Iris pigment epithelial cell (primary cell): Measurements from ENCODE around the gene HMX1.

Experiments
- DNase-seq: peaks from one replicate; pipeline ENCODE4 v3.0.0-alpha.2; 2011; ENCODE audit warnings: low read depth

Gene HMX1

DNA sequence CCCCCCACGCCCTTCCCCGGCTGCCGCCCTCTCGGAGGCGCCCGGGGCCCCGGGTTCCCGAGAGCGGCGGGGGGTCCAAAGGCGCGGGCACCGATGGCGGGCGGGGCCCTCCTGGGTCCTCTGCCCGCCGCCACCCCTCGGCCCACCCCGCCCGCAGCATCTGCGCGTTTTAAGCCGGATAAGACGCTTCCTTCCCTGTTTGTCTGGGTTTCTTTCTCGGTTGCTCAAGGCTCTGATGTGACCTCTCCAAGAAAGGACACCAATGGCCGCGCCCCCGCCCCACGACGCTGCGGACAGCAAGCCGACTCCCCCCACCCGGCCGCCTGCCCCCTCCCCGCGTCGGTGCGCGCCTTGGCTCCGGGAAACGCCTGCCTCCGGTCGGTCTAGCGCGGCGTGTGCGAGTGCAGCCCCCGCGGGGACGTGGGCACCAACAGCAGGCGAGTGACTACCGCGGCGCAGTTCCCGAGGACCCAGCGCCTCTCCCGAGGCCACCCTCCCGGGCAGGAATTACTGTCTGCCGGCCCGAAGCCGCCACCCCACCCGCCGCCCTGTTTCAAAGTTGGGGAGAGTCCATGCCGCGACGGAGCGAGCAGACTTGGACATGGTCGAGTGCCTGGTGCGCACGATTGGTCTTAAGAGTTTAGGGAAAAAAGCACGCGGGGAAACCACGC, 21.1 kb upstream of the HMX1 start:
- DNase-seq: peak; percentile 11

DNA sequence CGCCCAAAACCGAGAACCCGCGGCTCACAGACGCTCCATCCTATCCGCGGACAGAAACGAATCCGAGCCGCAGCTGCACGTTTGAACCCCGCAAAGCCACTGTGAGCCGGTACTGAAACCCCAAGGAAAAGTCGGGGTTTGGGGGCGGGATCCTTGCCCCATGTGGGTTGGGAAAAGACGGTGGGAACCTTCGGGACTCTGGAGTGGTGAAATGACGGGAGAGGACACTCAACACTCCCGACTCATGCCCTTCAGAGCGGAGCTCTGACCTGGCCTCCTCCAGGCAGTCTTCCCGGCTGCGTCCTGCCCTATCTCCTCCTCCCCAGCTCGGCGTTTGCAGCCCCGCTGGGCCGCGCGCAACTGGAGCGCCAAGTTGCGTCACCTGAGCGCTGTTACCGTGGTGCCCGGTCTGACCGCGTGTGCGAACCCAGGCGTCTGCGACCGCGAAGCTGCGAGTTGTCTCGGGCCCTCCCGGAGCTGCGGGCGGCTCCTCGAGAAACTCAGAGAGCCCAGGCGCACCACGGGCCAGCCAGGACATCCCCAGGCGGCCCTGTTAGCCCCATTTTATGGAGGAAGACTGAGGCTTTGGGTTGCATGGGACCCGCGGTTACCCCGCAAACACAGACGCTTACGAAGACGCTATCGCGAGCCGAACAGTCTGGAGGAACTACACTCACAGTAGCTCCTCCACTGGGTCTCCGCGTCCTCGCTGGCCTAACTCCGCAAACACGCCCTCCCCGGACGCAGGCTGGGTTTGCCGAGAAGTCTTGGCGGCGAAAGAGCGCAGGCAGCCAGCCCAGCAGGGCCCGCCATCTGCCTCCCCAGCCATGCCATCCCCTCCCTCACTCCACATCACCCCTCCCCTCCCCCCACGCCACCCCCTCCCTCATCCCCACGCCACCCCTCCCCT, 20.3 kb upstream of the HMX1 start:
- no peak for DNase-seq

DNA sequence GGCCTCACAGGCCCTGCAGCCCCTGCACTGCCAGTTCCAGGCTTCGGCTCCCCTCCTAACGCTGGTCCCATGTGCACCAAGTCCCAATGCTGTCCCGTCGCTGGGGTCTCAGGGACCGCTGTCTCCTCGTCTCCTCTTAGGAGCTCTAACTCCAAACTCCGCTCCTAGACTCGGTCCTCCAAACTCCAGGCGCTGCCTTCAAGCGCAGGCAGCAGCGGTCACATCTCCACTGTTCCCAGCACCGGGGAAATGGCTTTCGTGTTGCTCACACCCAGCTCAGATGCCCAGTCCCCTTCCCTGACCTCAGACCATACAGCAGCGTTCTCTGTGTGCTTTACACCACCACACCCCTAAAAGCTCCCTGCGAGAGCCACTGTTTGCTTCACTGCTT, 19.6 kb upstream of the HMX1 start:
- DNase-seq: no peak

DNA sequence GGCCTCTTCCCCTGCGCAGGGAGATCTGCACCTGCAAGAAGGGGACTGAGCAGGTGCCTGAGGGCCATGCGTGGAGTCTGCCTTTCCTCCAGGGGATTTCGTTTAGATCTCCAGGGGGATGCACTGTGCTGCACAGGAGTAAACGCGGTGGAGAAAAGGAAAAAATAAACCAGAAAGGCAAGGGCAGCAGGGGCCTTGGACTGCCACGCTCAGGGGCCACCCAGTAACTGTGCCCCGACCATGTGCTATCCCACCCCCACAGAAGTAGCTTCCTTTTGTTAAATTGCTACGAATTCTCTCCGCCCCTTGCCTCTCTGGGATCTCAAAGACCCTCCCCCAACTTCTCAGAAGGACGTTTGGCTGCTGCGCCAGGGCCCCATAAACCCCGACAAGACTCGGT, 17.2 kb upstream of the HMX1 start:
- no peak for DNase-seq

DNA sequence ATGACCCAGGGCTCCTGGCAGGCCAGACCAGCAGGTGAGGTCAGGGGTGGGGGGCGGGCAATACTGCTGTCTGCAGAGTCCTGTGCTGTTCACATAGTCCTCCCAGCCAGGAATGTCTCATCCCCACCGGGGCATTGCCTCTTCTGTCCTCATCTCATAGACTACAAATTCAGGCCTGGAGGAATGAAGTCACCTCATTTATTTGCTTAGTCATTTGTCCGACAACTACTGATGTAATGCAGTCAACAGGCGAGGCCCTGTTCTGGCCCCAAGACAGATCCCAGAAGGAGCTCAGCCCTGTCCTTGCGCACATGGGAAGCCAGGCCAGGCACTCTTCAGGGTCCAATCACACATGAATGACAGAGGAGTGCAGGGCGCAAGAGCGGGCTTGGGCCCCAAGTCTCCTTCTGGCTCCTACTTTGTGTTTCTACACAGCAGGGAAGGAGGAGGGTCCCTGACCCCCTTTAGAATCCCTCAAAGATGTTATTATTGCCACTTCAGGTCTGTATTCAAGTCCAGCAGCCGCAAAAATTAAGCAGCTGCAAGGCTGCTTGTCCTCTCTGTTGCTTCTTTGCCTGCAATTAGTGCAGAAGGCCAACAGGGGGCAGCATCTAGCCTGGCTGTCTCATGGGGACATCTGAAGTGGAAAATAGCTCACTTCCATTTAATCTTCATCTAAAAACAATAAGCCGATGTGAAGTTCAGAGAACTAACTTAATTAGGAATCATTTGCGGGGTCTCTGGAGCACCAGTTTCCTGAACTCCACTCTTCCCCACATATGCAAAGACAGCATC, 15.2 kb upstream of the HMX1 start:
- DNase-seq: no peak

DNA sequence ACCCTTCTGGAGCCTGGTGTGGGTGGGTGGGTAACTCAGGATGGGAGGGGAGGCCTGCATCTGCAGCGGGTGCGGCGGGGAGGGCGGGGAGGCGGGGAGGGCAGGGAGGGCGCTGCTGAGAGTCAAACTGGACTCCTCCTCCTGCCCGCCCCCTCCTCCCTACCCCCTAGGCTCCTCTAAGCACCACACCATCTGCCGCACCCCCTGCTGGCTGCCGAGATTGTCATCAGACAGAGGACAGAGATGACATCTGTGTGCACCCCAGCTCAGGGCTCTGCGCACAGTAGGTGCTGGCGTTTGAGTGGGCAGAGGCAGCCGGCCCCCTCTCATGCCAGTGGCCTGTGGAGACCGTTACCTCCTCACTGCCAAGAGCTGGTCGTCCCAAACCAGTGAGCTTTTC, 10.6 kb upstream of the HMX1 start:
- DNase-seq: no peak

DNA sequence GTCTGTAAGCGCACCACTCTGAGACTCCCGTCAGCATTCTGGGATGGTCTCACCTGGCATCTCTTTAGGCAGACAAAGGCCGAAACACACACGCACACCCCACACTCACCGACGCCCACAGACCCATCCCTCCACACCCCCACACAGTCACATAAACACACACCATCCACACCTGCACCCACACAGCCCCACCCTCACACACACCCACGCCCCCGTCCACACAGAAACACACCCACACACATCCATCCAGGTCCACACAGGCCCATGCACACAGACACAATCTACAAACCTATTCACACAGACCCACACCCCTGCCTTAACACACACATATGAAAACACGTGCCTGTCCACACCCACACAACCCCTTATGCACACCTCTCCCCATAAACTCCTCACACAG, 9.2 kb upstream of the HMX1 start:
- DNase-seq: no peak

DNA sequence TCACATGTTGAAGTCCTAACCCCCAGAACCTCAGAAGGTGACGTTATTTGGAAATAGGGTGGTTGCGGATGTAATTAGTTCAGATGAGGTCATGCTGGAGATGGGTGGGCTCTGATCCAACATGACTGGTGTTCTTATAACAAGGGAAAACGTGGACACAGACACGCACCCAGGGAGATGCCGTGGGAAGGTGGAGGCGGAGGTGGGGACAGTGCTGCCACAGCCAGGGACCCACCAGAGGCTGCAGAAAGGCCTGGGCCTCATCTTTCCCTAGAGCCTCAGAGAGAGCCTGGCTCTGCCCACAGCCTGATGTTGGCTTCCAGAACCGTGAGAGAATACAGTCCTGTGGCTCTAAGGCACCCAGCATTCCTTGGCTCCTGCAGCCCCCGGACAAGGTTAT, 7.9 kb upstream of the HMX1 start:
- DNase-seq: no peak

DNA sequence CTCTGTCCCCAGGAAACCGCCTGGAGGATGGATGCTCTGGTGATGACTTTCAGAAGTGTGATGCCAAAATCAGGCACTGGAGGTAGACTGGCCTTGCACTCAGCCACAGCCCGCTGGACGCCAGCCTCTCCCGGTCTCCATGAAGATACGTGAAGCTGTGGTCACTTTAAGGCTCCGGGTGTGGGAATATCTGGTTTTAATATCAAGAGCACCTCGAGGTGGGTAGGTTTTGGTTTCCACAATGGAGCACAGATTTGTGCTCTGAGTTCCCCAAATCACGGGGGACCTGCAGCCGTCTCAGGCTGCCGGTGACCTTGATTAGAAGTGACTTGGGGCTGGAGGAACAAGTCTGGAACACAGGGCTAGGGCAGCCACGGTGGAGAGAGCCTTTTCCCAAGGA, 6.8 kb upstream of the HMX1 start:
- DNase-seq: no peak

DNA sequence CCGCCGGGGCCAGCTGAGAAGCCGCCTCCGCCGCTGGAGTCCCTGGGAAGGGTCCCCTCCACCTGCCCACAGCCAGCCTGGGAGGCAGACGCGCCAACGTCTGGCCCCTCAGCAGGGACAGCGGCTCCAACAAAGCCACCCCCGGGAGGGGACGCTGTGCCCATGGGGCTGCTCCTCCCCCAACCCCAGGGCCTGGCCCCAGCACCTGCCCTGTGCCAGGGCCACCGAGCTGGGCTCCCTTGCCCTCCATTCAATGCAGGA, 6.1 kb upstream of the HMX1 start:
- no peak for DNase-seq

DNA sequence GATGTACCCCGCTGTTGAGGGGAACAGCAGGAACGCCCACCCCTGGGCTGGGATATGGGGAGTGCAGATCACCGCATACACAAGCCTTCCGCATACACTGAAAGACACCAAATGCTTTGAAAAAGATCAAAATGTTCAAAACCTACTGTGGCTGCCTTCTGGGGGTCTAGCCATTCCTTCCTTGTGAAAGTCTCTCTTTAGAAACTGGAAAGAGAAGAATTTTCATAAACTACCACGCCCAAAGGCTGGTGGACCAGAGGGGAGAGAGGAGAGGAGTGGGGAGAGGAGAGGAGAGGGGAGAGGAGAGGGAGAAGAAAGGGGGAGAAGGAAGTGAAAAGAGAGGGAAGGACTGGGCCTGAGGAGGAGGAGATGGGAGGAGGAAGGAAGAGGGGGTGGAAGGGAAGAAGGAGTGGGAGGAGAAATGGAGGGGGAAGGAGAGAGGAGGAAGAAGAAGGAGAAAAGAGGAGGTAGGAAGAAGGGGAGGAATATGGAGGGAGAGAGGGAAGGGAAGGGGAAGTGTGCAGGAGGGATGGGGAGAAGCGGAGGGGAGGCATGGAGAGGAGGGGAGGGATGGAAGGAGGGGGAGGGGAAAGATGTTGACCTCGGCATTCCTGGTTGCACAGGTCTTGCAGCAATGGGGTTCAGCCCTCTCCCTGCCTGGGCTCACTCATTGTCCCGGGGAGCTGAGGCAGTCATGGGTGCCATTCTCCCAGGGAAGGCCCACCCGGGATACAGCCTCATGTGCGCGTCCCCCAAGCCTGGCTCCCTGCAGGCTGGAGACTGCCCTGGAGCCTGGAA, 5.5 kb upstream of the HMX1 start:
- DNase-seq: no peak

DNA sequence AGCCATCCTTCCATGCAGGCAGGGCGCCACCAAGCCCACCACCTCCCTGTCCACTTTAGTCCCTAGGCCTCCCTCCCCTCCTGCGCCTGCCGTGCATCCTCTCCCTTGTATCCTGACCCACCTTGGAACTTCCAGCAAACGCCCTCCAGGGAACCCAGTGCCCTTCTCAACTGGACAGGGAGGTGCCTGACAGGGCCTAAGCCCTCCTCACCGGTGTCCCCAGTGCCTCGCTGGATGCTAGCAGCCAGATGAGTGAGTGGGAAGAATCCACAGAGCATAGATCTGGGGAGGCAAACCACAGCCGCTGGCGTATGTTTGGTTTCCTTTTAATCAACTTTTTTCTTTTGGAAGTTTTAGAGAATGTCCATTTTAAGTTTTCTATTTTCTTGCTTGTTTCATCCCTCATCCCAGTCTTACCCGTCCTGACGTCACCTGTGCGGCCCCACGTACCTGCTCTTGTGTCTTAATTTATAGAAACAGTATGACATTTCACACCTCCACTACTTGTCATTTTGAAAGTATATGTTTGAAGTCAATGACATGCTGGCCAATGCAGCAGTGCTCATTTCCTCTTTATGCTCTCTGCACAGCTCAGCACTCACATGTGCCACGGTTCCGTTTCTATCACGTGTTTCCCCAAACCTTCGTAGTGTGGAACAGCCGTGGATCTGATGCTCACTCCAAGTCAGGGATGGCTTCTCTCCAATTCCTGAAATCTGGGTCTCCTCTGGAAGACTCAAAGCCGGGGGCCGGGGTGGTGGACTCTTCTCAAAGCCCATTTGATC, 3.4 kb upstream of the HMX1 start:
- no peak for DNase-seq

DNA sequence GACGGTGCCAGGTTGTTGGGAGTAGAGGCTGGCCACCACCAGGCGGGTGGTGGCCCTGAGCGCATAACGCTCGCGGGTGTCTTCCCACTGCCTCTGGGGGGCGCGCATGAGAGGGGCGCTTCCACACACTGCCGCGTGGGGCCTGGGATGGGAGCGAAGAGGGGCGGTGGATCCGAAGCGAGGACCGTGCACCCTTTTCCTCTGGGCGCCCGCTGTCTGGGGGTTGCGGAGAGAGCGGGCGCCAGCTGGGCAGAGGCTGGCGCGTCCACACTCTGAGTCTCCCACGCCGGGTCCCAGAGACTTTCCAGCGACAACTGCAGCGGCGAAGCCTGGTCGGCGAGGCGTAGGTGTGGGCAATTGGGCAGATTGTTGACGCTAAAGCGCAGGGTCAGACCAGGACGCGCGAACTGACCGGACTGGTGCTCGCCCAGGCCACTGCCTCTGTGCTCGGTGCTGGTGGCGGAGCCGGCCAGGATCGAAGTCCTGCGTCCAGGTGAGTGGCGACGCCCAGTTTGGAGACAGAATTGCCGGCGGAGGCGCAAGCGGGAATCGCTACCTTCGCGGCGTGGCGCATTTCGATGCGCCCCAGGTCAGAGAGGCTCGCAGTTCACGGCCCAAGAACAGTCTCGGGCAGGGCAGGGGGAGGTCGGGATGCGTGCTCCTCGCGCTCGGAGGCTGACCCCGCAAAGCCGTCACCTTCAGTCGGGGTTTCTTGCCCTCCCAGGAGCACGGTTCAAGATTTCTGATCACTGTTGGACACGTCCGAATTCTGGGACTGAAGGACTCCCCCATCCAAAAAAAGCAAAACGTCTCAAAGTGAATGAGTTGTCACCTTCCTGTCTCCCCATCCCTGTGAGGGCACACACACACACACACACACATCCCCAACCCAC, 2.6 kb upstream of the HMX1 start:
- no peak for DNase-seq

DNA sequence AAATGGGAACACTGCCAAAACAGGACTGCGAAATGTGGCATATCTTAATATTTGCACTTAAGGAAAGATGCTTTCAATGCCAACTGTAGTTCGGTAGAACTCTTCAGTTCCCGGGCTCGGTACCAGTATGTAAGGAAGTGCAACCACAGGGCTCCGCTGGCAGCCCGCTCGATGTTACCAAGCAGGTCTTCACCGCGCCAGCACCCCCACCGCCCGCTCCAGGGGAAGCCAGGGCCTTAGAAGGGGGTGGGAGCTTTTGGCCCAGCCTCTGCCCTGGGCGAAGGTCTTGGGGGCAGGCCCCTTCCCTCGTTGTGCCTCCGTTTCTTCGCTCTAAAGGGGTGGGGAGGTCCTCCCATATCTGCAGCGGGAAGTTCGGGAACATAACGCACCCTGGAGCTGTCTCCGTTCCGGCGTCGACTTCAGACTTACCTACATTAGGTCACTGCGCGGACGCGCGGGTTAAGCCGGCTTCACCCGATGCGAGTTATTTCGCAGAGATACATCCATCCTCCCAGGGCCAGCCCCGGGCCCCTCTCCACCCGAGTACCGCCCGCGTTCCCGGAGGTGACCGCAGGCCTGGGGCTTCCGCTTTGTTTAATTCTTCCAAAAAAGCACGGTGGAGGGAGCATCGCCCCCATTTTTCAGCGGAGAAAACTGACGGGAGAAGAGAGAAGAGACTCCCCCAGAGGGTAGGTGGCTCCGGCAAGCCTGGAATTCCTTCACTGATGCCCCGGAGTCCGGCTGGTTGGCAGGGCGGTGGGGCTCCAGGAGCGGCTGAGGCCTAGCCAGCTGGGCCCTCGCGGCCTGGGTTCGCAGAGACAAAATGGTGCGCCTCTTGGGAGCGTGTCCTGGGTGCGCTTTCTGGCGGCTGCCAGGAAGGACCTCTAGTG, 1.0 kb upstream of the HMX1 start:
- DNase-seq: no peak

DNA sequence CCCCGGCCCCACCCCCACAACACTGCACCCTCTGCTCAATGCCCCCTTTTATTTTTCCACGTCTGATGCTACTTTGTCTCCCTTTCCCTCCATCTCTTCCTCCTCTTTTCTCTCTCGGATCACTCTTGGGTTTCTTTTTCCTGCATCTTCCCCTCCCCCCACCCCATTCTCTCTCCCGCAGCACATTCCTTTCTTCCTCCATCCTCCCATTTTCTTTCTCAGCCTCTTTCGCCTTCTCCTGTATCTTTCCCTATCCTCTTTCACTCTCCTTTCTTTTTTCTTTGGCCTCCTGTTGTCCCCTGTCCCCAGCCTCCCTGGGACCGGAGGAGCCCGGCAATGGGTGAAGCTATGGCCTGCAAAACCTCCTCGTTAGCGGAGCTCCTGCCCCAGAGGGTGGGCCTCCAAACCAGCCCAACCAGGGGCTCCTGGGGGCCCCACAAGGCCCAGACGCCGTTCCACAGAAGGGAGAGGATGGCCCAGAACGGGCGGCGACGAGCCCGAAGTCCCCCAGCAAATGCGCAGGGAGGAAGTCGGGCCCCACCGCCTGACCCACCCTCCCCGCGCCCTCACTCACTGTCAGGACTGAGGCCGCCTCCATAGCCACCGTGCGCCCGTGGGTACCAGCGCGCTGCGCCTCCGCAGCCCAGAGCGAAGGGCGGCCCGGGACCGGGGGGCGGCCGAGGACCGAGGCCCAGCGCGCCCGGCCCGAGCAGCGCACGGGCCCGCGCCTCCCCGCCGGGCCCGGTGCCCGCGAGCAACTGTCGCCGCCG, 807 bp downstream of the HMX1 start:
- DNase-seq: no peak

DNA sequence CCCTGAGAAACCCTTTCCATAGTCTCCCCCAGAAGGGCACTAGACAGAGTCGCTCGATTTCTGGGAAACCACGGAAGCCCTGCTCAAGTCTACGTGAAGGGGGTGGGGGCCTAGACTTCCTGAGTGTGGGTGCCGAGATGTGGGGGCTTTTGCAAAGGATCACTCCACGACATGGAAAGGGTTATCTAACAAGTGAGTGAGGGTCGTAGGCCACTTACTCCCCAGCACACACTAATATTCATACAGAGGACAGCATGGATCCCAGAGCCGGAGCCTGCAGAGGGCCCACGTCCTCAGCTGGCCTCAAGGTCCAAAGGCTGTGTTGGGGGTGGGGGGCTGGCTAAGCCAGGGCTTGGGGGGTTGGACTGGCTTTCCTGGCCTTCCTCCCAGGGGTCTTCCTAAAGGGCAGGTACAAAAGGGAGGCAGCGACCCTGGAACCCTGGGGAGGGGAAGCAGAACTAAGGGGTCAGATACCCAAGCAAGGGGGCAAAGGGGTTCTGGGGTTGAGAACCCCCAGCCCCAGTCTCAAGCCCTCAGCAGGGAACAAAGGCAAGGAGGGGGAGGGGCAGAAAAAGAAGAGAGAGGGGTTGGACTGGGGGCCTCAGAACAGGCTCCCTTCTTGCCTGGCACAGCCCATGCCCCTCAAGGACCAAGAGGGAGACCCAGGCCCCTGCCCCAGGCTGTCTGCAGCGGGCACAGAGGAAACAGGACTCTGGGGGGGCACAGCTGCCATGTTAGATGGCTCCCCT, 1.6 kb downstream of the HMX1 start:
- DNase-seq: no peak

DNA sequence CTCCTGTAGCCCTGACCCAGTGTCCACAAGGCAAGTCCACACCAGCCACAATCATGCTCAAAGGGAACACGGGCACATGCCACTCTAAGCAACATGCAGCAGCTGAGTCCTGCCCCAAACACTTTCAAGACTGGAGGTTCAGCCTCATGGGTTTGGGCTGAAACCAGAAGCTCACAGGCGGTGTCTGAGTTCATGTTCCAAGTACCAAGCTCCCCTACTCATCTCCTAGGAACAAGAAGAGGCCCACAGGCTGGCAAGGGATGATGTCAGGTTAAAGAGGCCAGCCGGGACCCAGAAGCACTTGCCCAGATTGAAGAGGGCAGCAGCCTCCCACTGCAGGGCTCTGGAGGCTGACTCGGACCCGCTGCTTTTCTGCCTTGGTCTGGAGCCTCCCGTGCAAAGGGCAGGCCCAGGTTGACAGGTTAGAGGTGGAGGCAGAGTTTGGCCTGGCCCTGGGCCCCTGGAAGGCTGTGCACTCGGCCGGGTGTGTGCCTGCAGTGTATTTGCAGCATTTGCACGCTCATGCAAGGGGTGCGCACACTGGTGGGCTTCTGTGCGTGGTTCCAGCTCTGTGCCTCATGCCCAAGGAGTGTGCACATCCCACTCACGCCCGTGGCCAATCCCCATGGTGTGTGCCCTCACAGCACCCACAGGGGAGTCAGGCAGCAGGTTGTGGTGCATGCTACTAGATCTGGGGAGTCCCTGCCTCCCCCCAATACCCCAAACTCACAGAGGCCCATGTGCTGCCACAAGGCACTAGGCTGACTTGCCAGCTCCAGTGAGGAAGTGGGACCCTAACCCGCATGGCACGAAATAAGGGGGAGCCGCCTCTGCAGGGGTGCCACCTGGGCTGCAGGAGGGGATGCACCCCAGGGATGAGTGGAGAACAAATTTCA, 2.4 kb downstream of the HMX1 start:
- DNase-seq: no peak
